GM12892 (cell line): ENCODE measurements around the gene TMEM182.

Source experiments
- POLR2A ChIP-seq: IDR thresholded peaks from 2 replicates; pipeline ENCODE4 v1.6.1; 2011; ENCODE audit warnings: low read depth, low read length, control low read depth
- POLR2AphosphoS5 ChIP-seq: IDR thresholded peaks from 2 replicates; pipeline ENCODE4 v1.6.1; 2011; ENCODE audit warnings: low read depth, low read length, control low read depth
- TAF1 ChIP-seq: IDR thresholded peaks from 2 replicates; pipeline ENCODE4 v1.6.1; 2011; ENCODE audit warnings: low read depth, mild to moderate bottlenecking, control low read depth, low read length, borderline replicate concordance

GRCh38 chr2:102726128-102727087, 35.4 kb upstream of the TMEM182 start:
- no peak for TF ChIP-seq POLR2A
- no peak for TF ChIP-seq POLR2AphosphoS5
- TF ChIP-seq TAF1: no peak
